Measurements from ENCODE around the gene PPP1R15A.

Gene PPP1R15A

GRCh38 chr19:48872182-48872883 is at the start of gene PPP1R15A (continued):
- TF ChIP-seq OVOL3 (tag by site-specific recombination; IDR thresholded peaks at IDR 0.05) (no peak), PRDM4 (tag by site-specific recombination; IDR thresholded peaks at IDR 0.05) (0 out of 2 replicates have a peak, but pooled peaks have one; percentile 34), TSHZ1 (tag by site-specific recombination; IDR thresholded peaks at IDR 0.05; ENCODE audit: borderline replicate concordance) (no peak), ZNF398 (tag by site-specific recombination; IDR thresholded peaks at IDR 0.05) (no peak; the same call in 1 of the 2 replicates), ZNF19 (tag by site-specific recombination; IDR thresholded peaks at IDR 0.05; ENCODE audit: low read depth) (no peak), ZNF596 (tag by site-specific recombination; IDR thresholded peaks at IDR 0.05) (no peak), KLF9 (tag by site-specific recombination; IDR thresholded peaks at IDR 0.05; ENCODE audit: low read depth) (peak; percentile 68; the same call in 1 of the 2 replicates), ZNF639 (tag by site-specific recombination; IDR thresholded peaks at IDR 0.05) (no peak; the same call in 1 of the 2 replicates), ZNF394 (tag by site-specific recombination; IDR thresholded peaks at IDR 0.05; ENCODE audit: borderline replicate concordance) (peak; percentile 67; the same call in 1 of the 2 replicates), MYNN (tag by site-specific recombination; IDR thresholded peaks at IDR 0.05; ENCODE audit: borderline replicate concordance) (no peak), ZNF513 (tag by site-specific recombination; IDR thresholded peaks at IDR 0.05) (peak; percentile 48; the same call in 1 of the 2 replicates), ZNF501 (tag by site-specific recombination; IDR thresholded peaks at IDR 0.05) (peak; percentile 80), SCRT2 (tag by site-specific recombination; IDR thresholded peaks at IDR 0.05) (peak; percentile 86), ZNF2 (tag by site-specific recombination; IDR thresholded peaks at IDR 0.05) (peak; percentile 65), KLF8 (tag by site-specific recombination; IDR thresholded peaks at IDR 0.05) (peak; percentile 71), BCL11B (tag by site-specific recombination; IDR thresholded peaks at IDR 0.05; ENCODE audit: low read depth) (peak; percentile 55; the same call in 1 of the 2 replicates), ZBTB8A (tag by site-specific recombination; IDR thresholded peaks at IDR 0.05) (no peak), ZSCAN16 (tag by site-specific recombination; IDR thresholded peaks at IDR 0.05) (no peak), ZBTB21 (tag by site-specific recombination; IDR thresholded peaks at IDR 0.05) (peak; percentile 89), ZNF621 (tag by site-specific recombination; IDR thresholded peaks at IDR 0.05) (no peak), ZNF292 (tag by site-specific recombination; IDR thresholded peaks at IDR 0.05; ENCODE audit: borderline replicate concordance, low read depth) (no peak), ZNF433 (tag by site-specific recombination; IDR thresholded peaks at IDR 0.05; ENCODE audit: low read depth) (no peak), SCRT1 (tag by site-specific recombination; IDR thresholded peaks at IDR 0.05; ENCODE audit: borderline replicate concordance) (peak; percentile 43; the same call in 1 of the 2 replicates), ZNF660 (tag by site-specific recombination; IDR thresholded peaks at IDR 0.05) (peak; percentile 63), ZNF658 (tag by site-specific recombination; IDR thresholded peaks at IDR 0.05) (no peak), MZF1 (tag by site-specific recombination; IDR thresholded peaks at IDR 0.05; ENCODE audit: borderline replicate concordance) (no peak), SP2 (tag by site-specific recombination; IDR thresholded peaks at IDR 0.05) (peak; percentile 70), ZNF416 (tag by site-specific recombination; IDR thresholded peaks at IDR 0.05) (no peak), ZNF223 (tag by site-specific recombination; IDR thresholded peaks at IDR 0.05) (no peak), ZNF792 (tag by site-specific recombination; IDR thresholded peaks at IDR 0.05) (no peak)

Data from HEK293 (cell line).